ENCODE measurements around the gene IGSF23. TPM values are rescaled to one million over a fixed set of nuclear protein-coding genes. Genes with fewer than 3 reads are reported as not detected.
A peak's percentile ranks its signal among the peaks of the same experiment; 100 is the strongest.
"Not testable (repeated sequence)": the region's sequence is repeated elsewhere in the genome, so short reads cannot be mapped to it uniquely, and the experiment has no call there.

Gene IGSF23
- total RNA-seq, 1 donor from 2014 or later: not detected

DNA sequence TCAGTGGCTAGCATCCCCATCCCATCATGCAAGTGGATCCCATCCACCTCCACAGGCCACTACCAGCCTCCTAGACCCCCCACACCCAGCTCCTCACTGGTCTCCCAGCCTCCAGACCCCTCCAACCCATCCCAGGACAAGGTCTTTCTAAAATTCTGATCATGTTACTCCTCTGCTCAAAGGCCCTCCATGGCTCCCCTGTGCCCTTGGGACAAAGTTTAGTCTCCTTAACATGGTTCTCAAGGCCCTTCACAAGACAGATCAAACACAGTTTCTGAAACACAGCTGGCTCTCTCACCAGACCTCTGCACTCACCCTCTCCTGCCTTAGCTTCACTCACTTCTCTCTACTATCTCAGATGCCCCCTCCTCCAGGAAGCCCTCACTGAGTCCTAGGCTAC, 67.2 kb downstream of the IGSF23 start:
- ATAC-seq (no peak), DNase-seq (no peak)
- intact Hi-C loops (cut with micrococcal nuclease): no loop called here

DNA sequence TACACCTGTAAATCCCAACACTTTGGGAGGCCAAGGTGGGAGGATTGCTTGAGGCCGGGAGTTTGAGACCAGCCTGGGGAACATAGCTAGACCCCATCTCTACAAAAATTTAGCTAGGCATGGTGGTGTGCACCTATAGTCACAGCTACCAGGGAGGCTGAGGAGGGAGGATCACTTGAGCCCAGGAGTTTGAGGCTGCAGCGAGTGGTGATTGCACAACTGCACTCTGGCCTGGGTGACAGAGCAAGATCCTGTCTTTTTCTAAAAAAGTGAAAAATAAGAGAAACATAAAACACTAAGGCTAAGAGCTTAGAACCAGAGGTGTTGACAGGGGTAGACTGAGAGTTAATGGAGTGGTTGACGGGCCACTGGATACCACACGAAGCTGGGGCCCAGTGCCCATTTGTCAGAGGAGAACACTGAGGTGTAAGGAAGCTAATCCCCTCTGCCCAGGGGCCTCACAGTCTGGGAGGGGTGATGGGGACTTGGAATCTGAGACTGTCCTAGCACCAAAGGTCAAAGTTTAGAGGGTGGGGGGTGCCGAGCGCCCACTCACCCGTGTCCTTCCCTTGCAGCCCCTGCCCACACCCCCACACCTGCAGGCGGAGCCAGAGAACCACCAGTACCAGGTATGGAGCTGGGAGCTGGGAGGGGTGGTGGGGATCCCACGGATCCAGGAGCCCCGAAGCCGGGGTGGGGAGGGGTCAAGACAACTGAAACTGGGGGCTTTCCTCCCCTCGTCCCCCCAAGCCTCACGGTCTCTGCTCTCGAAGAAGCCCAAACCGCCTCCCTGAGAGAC, 68.8 kb downstream of the IGSF23 start:
- ATAC-seq: no peak
- no peak for DNase-seq
- intact Hi-C loops (cut with micrococcal nuclease): no loop called here

GRCh38 chr19:44682807-44683206, 69.4 kb downstream of the IGSF23 start:
- ATAC-seq (no peak), DNase-seq (no peak)

GRCh38 chr19:44683434-44684210, 70.3 kb downstream of the IGSF23 start:
- DNase-seq: no peak
- intact Hi-C loops (cut with micrococcal nuclease): no loop called here
- no peak for ATAC-seq

More at GRCh38 chr19:44682807-44683206, 69.4 kb downstream of the IGSF23 start:
- intact Hi-C loops (cut with micrococcal nuclease): no loop called here

GRCh38 chr19:44684396-44684795, 71.0 kb downstream of the IGSF23 start:
- ATAC-seq; intact Hi-C loops (cut with micrococcal nuclease); DNase-seq: not testable (repeated sequence)

DNA sequence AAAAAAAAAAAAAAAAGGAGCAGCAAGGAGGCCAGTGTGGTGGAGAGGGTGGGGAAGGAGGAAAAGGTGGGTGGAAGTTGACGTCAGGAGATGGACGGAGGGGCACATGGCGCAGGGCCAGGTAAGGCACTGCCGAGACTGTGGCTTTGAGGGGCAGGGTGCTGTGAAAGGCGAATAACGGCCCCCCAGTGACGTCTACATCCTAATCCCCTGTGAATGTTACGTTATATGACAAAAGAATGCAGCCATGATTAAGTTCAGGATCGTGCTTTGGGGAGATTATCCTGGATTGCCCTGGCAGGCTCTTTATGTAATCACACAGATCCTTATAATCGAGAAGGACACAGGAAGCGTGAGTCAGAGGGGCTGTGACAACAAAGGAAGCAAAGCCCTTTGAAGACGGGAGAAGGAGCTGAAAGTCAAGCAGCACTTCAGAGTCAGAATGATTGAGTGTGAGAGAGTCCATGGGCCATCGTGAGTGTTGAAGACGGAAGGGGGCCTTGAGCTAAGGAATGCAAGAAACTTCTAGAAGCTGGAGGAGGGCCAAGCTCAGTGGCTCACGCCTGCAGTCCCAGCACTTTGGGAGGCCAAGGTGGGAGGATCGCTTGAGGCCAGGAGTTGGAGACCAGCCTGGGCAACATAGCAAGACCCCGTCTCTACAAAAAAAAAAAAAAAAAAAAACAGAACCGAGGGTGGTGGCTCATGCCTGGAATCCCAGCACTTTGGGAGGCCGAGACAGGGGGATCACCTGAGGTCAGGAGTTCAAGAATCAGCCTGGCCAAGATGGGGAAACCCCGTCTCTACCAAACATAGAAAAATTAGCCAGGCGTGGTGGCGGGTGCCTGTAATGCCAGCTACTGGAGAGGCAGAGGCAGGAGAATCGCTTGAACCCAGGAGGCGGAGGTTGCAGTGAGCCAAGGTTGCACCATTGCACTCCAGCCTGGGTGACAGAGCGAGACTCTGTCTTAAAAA, 71.8 kb downstream of the IGSF23 start:
- intact Hi-C loops (cut with micrococcal nuclease): no loop called here
- ATAC-seq: peak; percentile 58
- no peak for DNase-seq

DNA sequence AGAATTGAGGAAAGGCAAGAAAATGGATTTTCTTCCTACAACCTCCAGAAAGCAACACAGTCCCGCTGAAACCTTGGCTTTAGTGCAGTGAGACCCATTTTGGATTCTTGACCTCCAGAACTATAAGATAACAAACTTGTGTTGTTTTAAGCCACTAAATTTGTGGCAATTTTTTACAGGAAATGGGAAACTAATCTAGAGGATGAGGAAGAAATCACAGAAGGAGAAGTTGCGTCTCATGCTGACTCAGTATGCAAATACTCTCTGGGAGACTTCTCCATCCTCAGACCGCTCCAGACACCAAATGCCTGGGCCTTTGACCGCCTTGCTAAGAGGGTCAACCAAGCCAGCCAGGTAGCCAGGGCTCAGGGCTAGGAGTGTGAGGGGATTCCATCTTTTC, 72.5 kb downstream of the IGSF23 start:
- DNase-seq: no peak
- ATAC-seq: no peak
- intact Hi-C loops (cut with micrococcal nuclease): no loop called here

Small RNAs within 50 kb of the gene (microRNA-seq; reads per million reads assigned to microRNA genes)
- not detected for gene MIR4531 (ENCODE audit: borderline number of aligned reads)

Other genes with a start within 250 kb of the IGSF23 start
- gene ZNF285, start 212.0 kb upstream of the IGSF23 start, total RNA-seq: 5.5 TPM
- 6.7 TPM for gene ZNF229, start 165.1 kb upstream of the IGSF23 start, total RNA-seq
- gene ZNF180, start 113.0 kb upstream of the IGSF23 start, total RNA-seq: 3.6 TPM
- gene CEACAM20, start 83.9 kb upstream of the IGSF23 start, total RNA-seq: not detected
- gene PVR, start 30.3 kb downstream of the IGSF23 start, total RNA-seq: 40.7 TPM
- gene CEACAM19, start 57.9 kb downstream of the IGSF23 start, total RNA-seq: 4.2 TPM
- not detected for gene CEACAM16, start 85.6 kb downstream of the IGSF23 start, total RNA-seq
- 14.5 TPM for gene BCL3, start 135.1 kb downstream of the IGSF23 start, total RNA-seq
- gene CBLC, start 164.3 kb downstream of the IGSF23 start, total RNA-seq: not detected
- gene BCAM, start 195.5 kb downstream of the IGSF23 start, total RNA-seq: 85.5 TPM
- 35.4 TPM for gene NECTIN2, start 232.7 kb downstream of the IGSF23 start, total RNA-seq

Data from left ventricle myocardium superior (tissue), 1 donor.